Suprapubic skin (tissue), 3 donors: Measurements from ENCODE around the gene FRAS1.

Source experiments
- CTCF ChIP-seq, 2 donors: fragments of 200-600 bp in 1 of 2; fragments of 450-650 bp in 1 of 2; sonication (generic) in 1 of 2; IDR thresholded peaks; one replicate each; pipeline ENCODE4 v1.5.1; 2016 to 2019; ENCODE audit warnings: antibody characterized with exemption in 2 of 2, mild to moderate bottlenecking in 1 of 2, moderate library complexity in 1 of 2
- POLR2A ChIP-seq, 2 donors: fragments of 450-650 bp; IDR thresholded peaks; one replicate each; pipeline ENCODE4 v1.6.1; 2017; ENCODE audit warnings: antibody characterized with exemption in 2 of 2, mild to moderate bottlenecking in 2 of 2, moderate library complexity in 2 of 2

GRCh38 chr4:78145622-78146021 is 88.5 kb downstream of the FRAS1 start:
- TF ChIP-seq POLR2A (IDR thresholded peaks at IDR 0.05) (no peak), CTCF (IDR thresholded peaks at IDR 0.05) (no peak)
